ENCODE results near the gene HCAR1. TPM values are rescaled to one million over a fixed set of nuclear protein-coding genes. Genes with fewer than 3 reads are reported as not detected.
A peak's percentile ranks its signal among the peaks of the same experiment; 100 is the strongest.
"Not testable (repeated sequence)": the region's sequence is repeated elsewhere in the genome, so short reads cannot be mapped to it uniquely, and the experiment has no call there.

The HCAR1 gene
- total RNA-seq, 1 donor from 2014 or later = 0.20 TPM

GRCh38 chr12:122724641-122725243 is 5.9 kb downstream of the HCAR1 start:
- no peak for TF ChIP-seq CTCF (IDR thresholded peaks at IDR 0.05)
- no peaks in the 10 kb centered on the region for H3K4me1 ChIP-seq
- H3K36me3 ChIP-seq = no peaks in the 10 kb centered on the region
- DNase-seq = no peak
- no peak overlapping the region for H3K4me3 ChIP-seq
- ATAC-seq = no peak
- H3K27me3 ChIP-seq = no peaks in the 10 kb centered on the region
- intact Hi-C loops (cut with DNase I) = no loop called here
- no peak overlapping the region for H3K27ac ChIP-seq
- no peaks in the 10 kb centered on the region for H3K9me3 ChIP-seq

- Histone ChIP-seq H3K4me3 (no peak overlapping the region), H3K9me3 (no peaks in the 10 kb centered on the region), H3K27ac (no peak overlapping the region), H3K36me3 (no peaks in the 10 kb centered on the region), H3K4me1 (no peaks in the 10 kb centered on the region), H3K27me3 (no peaks in the 10 kb centered on the region)
- no peak for TF ChIP-seq CTCF (IDR thresholded peaks at IDR 0.05)
- DNase-seq (no peak), ATAC-seq (no peak)
- intact Hi-C loops (cut with DNase I) = no loop called here
Observed at GRCh38 chr12:122722387-122722786, 8.3 kb downstream of the HCAR1 start.

GRCh38 chr12:122721057-122721545 is 9.5 kb downstream of the HCAR1 start:
- TF ChIP-seq CTCF (IDR thresholded peaks at IDR 0.05) = no peak
- intact Hi-C loops (cut with DNase I) = no loop called here
- Histone ChIP-seq H3K36me3 (no peaks in the 10 kb centered on the region), H3K4me3 (no peak overlapping the region), H3K27ac (no peak overlapping the region), H3K9me3 (no peaks in the 10 kb centered on the region), H3K27me3 (no peaks in the 10 kb centered on the region), H3K4me1 (no peaks in the 10 kb centered on the region)
- no peak for ATAC-seq
- DNase-seq = no peak

GRCh38 chr12:122716658-122717057 is 14.0 kb downstream of the HCAR1 start, which contains the start of gene HCAR3:
Gene HCAR3, minus strand, starts transcription at chr12:122716811. Its CDS starts 74 bp downstream, at chr12:122716737.
- H3K27ac ChIP-seq; intact Hi-C loops (cut with DNase I); H3K36me3 ChIP-seq; H3K9me3 ChIP-seq; H3K27me3 ChIP-seq; H3K4me3 ChIP-seq; DNase-seq; H3K4me1 ChIP-seq: not testable (repeated sequence)
- ATAC-seq = peak; percentile 62

- DNase-seq; intact Hi-C loops (cut with DNase I); H3K27ac ChIP-seq; H3K27me3 ChIP-seq; H3K9me3 ChIP-seq; H3K4me3 ChIP-seq; H3K36me3 ChIP-seq; H3K4me1 ChIP-seq: not testable (repeated sequence)
- peak; percentile 56 for ATAC-seq
Observed at GRCh38 chr12:122715211-122715610, 15.4 kb downstream of the HCAR1 start.

- H3K27me3 ChIP-seq; H3K4me3 ChIP-seq; H3K9me3 ChIP-seq; intact Hi-C loops (cut with DNase I); H3K27ac ChIP-seq; DNase-seq; H3K36me3 ChIP-seq; H3K4me1 ChIP-seq: not testable (repeated sequence)
- peak; percentile 75 for ATAC-seq
Observed at GRCh38 chr12:122713491-122714188, 17.0 kb downstream of the HCAR1 start.

- H3K4me1 ChIP-seq; DNase-seq; H3K27ac ChIP-seq; H3K36me3 ChIP-seq; intact Hi-C loops (cut with DNase I); H3K9me3 ChIP-seq; H3K27me3 ChIP-seq; H3K4me3 ChIP-seq: not testable (repeated sequence)
- peak; percentile 62 for ATAC-seq
Observed at GRCh38 chr12:122711266-122711665, 19.4 kb downstream of the HCAR1 start.

- not testable (repeated sequence) for H3K4me3 ChIP-seq, DNase-seq, H3K36me3 ChIP-seq
Observed at GRCh38 chr12:122710341-122710740, 20.3 kb downstream of the HCAR1 start.

GRCh38 chr12:122709287-122709686 is 21.4 kb downstream of the HCAR1 start:
- peak; percentile 17 for ATAC-seq
- H3K4me1 ChIP-seq; H3K9me3 ChIP-seq; DNase-seq; intact Hi-C loops (cut with DNase I); H3K36me3 ChIP-seq; H3K27ac ChIP-seq; H3K27me3 ChIP-seq; H3K4me3 ChIP-seq: not testable (repeated sequence)

More at GRCh38 chr12:122710341-122710740, 20.3 kb downstream of the HCAR1 start:
- intact Hi-C loops (cut with DNase I); H3K9me3 ChIP-seq; ATAC-seq; H3K27me3 ChIP-seq; H3K4me1 ChIP-seq; H3K27ac ChIP-seq: not testable (repeated sequence)

- ATAC-seq; H3K27me3 ChIP-seq; intact Hi-C loops (cut with DNase I); H3K4me3 ChIP-seq; DNase-seq; H3K4me1 ChIP-seq; H3K36me3 ChIP-seq; H3K27ac ChIP-seq; H3K9me3 ChIP-seq: not testable (repeated sequence)
Observed at GRCh38 chr12:122703841-122704240, 26.8 kb downstream of the HCAR1 start.

GRCh38 chr12:122702890-122703611 is 27.6 kb downstream of the HCAR1 start, which contains the start of gene HCAR2:
Gene HCAR2, minus strand, starts transcription at chr12:122703357. Its CDS starts 74 bp downstream, at chr12:122703283.
- H3K27me3 ChIP-seq; H3K36me3 ChIP-seq; H3K9me3 ChIP-seq; H3K4me3 ChIP-seq; H3K4me1 ChIP-seq; H3K27ac ChIP-seq; DNase-seq; intact Hi-C loops (cut with DNase I): not testable (repeated sequence)
- peak; percentile 74 for ATAC-seq
